K562 (cell line): ENCODE results near the gene ISYNA1. TPM values are rescaled to one million over a fixed set of nuclear protein-coding genes. Genes with fewer than 3 reads are reported as not detected.

Experiments
- E2F1 ChIP-seq: sonication (generic); formaldehyde crosslinking; IDR thresholded peaks from 2 replicates; pipeline ENCODE4 v1.8.1; 2023; ENCODE audit warnings: mild to moderate bottlenecking, missing genetic modification reagents, moderate library complexity
- ETV5 ChIP-seq: sonication (generic); formaldehyde crosslinking; IDR thresholded peaks from 2 replicates; pipeline ENCODE4 v1.4.0; 2020; ENCODE audit warnings: low read depth, mild to moderate bottlenecking, missing genetic modification reagents
- FOXJ3 ChIP-seq: sonication (generic); formaldehyde crosslinking; IDR thresholded peaks from 2 replicates; pipeline ENCODE4 v1.4.0; 2020; ENCODE audit warnings: mild to moderate bottlenecking, missing genetic modification reagents
- MAFG ChIP-seq: fragments of 450-650 bp; conservative IDR thresholded peaks from 2 replicates; pipeline ENCODE4 v1.6.1; 2016; ENCODE audit warnings: missing genetic modification characterization, missing compliant biosample characterization
- MAX ChIP-seq: sonication (generic); formaldehyde crosslinking; IDR thresholded peaks from 2 replicates; pipeline ENCODE4 v1.9.0; 2022; ENCODE audit warnings: mild to moderate bottlenecking, missing genetic modification reagents
- MTA3 ChIP-seq: fragments of 450-650 bp; formaldehyde crosslinking; IDR thresholded peaks from 2 replicates; pipeline ENCODE4 v1.6.1; 2017; ENCODE audit warnings: mild to moderate bottlenecking, borderline replicate concordance
- MYC ChIP-seq, 2 experiments: fragments of 250-450 bp in 1 of 2; sonication (Bioruptor Pico) in 1 of 2; IDR thresholded peaks; 2 replicates each; pipeline versions ENCODE4 v1.5.1 to v1.6.1; 2012 to 2021; ENCODE audit warnings: low read depth in 2 of 2, borderline replicate concordance in 1 of 2, improper control_type of control experiment in 1 of 2, low read length in 1 of 2, mild to moderate bottlenecking in 1 of 2, moderate library complexity in 1 of 2
- MYNN ChIP-seq, 2 experiments: sonication (generic); formaldehyde crosslinking in 1 of 2; IDR thresholded peaks; 2 replicates each; pipeline versions ENCODE4 v1.5.0 to v1.6.1; 2016 to 2020; ENCODE audit warnings: antibody characterized with exemption in 1 of 2, missing genetic modification reagents in 1 of 2
- PTRF ChIP-seq: fragments of 450-650 bp; IDR thresholded peaks from 2 replicates; pipeline ENCODE4 v1.6.1; 2016; ENCODE audit warnings: mild to moderate bottlenecking, missing genetic modification characterization, missing compliant biosample characterization
- SETDB1 ChIP-seq: IDR thresholded peaks from one replicate; pipeline ENCODE4 v1.6.1; 2012; ENCODE audit warnings: low read length, control low read depth, inconsistent platforms
- TEAD4 ChIP-seq, 2 experiments: sonication (generic) in 1 of 2; formaldehyde crosslinking in 1 of 2; IDR thresholded peaks; 2 replicates each; pipeline versions ENCODE4 v1.6.1 to v1.8.0; 2012 to 2022; ENCODE audit warnings: borderline replicate concordance in 1 of 2, inconsistent platforms in 1 of 2, low read length in 1 of 2, mild to moderate bottlenecking in 1 of 2, missing genetic modification reagents in 1 of 2
- THRA ChIP-seq: fragments of 450-650 bp; IDR thresholded peaks from 2 replicates; pipeline ENCODE4 v1.6.1; 2017; ENCODE audit warnings: mild to moderate bottlenecking, moderate library complexity
- ZFX ChIP-seq: sonication (generic); formaldehyde crosslinking; IDR thresholded peaks from 2 replicates; pipeline ENCODE4 v1.8.0; 2022; ENCODE audit warnings: mild to moderate bottlenecking, missing genetic modification reagents, moderate library complexity
- ZSCAN29 ChIP-seq: fragments of 450-650 bp; IDR thresholded peaks from 2 replicates; pipeline ENCODE4 v1.6.1; 2017
- polyA plus RNA-seq, 8 experiments: library from polyadenylated mRNA; depleted of rRNA in 4 of 8; stranded (reverse) in 5 of 8; unstranded in 3 of 8; fragments of >200 nt; fragmentation: Nextera tagmentation in 2 of 8; fragmentation: Illumina TruSeq in 1 of 8; extraction: Ambion mirVana in 2 of 8; extraction: Trizol in 1 of 8; gene quantifications; 2 replicates each; pipeline versions ENCODE4 v1.2.1 to v1.2.3, GENCODE V29; 2011 to 2014; ENCODE audit warnings: inconsistent platforms in 1 of 8, missing spikeins in 1 of 8
- total RNA-seq, 7 experiments: library from RNA; depleted of rRNA in 6 of 7; stranded (reverse); fragments of >200 nt in 6 of 7; fragmentation: Illumina TruSeq in 2 of 7; extraction: Trizol in 2 of 7; gene quantifications; 2 replicates each; pipeline versions ENCODE4 v1.2.1 to v1.2.3, GENCODE V29; 2011 to 2021; ENCODE audit warnings: low replicate concordance in 1 of 7

Gene ISYNA1
- total and polyA plus RNA-seq, 9 of the 15 experiments (the other 6 are each of a cell fraction or from before 2014, with no cell fraction given), result 21.8 to 460 (median 93.2) TPM

- no peak for TF ChIP-seq THRA
- TF ChIP-seq ZSCAN29, result no peak
- TF ChIP-seq MAFG (tag), result no peak
- TF ChIP-seq MAX (CRISPR knock-in tag), result peak; percentile 60
- no peak for TF ChIP-seq ETV5
- TF ChIP-seq TEAD4 (IDR thresholded peaks at IDR 0.05; ENCODE audit: low read length), result no peak; the same call in 1 of the 2 replicates
- peak; percentile 52; the same call in 1 of the 2 replicates for TF ChIP-seq TEAD4 (CRISPR knock-in tag; IDR thresholded peaks at IDR 0.05; ENCODE audit: borderline replicate concordance)
- no peak for TF ChIP-seq MTA3
- no peak for TF ChIP-seq SETDB1
- TF ChIP-seq MYC (IDR thresholded peaks at IDR 0.05; ENCODE audit: low read depth, low read length), result peak; percentile 39; the same call in 1 of the 2 replicates
- TF ChIP-seq MYC (CRISPR knock-in tag; IDR thresholded peaks at IDR 0.05; ENCODE audit: borderline replicate concordance, low read depth), result no peak
- TF ChIP-seq ZFX (CRISPR knock-in tag), result peak; percentile 76
- TF ChIP-seq PTRF, result no peak
- no peak for TF ChIP-seq FOXJ3 (CRISPR knock-in tag)
- TF ChIP-seq MYNN (IDR thresholded peaks at IDR 0.05), result no peak
- TF ChIP-seq MYNN (CRISPR knock-in tag; IDR thresholded peaks at IDR 0.05), result no peak
- no peak for TF ChIP-seq E2F1
- TF ChIP-seq, all 486 proteins: peak for 60
Measured at GRCh38 chr19:18414504-18415177, 23.3 kb downstream of the ISYNA1 start (continued).
